Body of pancreas (tissue), 4 donors: Measurements from ENCODE around the gene ENG.

Experiments used
- CTCF ChIP-seq, 7 experiments: fragments of 450-650 bp in 4 of 7; fragments of 200-600 bp in 3 of 7; sonication (generic) in 3 of 7; IDR thresholded peaks; one replicate each; pipeline ENCODE4 v1.5.1; 2016 to 2019; ENCODE audit warnings: antibody characterized with exemption in 7 of 7
- POLR2A ChIP-seq, 3 donors: fragments of 450-650 bp; IDR thresholded peaks; one replicate each; pipeline ENCODE4 v1.6.1; 2016; ENCODE audit warnings: antibody characterized with exemption in 3 of 3, mild to moderate bottlenecking in 2 of 3

DNA sequence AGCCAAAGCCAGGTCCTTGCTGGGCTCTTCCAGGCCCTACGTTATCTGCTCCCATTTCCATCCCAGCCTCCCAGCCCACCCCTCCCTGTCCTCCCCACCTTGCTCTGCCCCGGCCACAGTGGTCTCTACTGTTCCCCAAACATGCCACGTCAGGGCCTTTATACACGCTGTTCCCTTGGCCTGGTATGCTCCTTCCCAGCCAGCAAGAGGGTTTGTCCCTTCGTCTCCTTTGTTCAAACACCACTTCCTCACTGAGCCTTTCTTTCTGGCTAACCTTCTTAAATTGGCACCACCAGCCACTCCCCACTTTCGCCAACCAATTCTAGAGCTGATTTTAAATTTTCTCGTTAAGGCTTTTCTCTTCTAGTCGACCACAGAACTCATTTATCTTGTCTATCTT, 85.8 kb downstream of the ENG start:
- no peak for TF ChIP-seq POLR2A (IDR thresholded peaks at IDR 0.05)
- no peak for TF ChIP-seq CTCF (IDR thresholded peaks at IDR 0.05)
